SW 1271 (cell line): ENCODE data around the gene UTS2R.
"Not testable (repeated sequence)": the region's sequence is repeated elsewhere in the genome, so short reads cannot be mapped to it uniquely, and the experiment has no call there.

Experiments used
- DNase-seq, 2 experiments: peaks; one replicate each; lab custom pipeline; 2025; lab: John Stamatoyannopoulos, UW

Gene UTS2R

GRCh38 chr17:82375359-82376041 is 3.9 kb downstream of the UTS2R start:
- no peak for DNase-seq

- DNase-seq = no peak
These were observed 4.6 kb downstream of the UTS2R start for GRCh38 chr17:82376042-82376730.

GRCh38 chr17:82377294-82377693 is 5.7 kb downstream of the UTS2R start:
- not testable (repeated sequence) for DNase-seq

GRCh38 chr17:82377924-82378740 is 6.6 kb downstream of the UTS2R start:
- no peak for DNase-seq

GRCh38 chr17:82378741-82379021 is 7.1 kb downstream of the UTS2R start:
- no peak for DNase-seq

GRCh38 chr17:82380860-82381702 is 9.5 kb downstream of the UTS2R start:
- DNase-seq = no peak

GRCh38 chr17:82381703-82382009 is 10.1 kb downstream of the UTS2R start:
- DNase-seq = not testable (repeated sequence)

GRCh38 chr17:82382220-82382932 is 10.8 kb downstream of the UTS2R start:
- DNase-seq = not testable (repeated sequence)

- DNase-seq = no peak
These were observed 11.3 kb downstream of the UTS2R start for GRCh38 chr17:82382933-82383255.

- DNase-seq = no peak
These were observed 11.8 kb downstream of the UTS2R start for GRCh38 chr17:82383411-82383810.

GRCh38 chr17:82384051-82384729 is 12.6 kb downstream of the UTS2R start:
- DNase-seq = no peak

- DNase-seq = peak in 1 of 2 experiments; percentile 46
These were observed 13.3 kb downstream of the UTS2R start for GRCh38 chr17:82384730-82385481.

GRCh38 chr17:82385559-82386254 is 14.1 kb downstream of the UTS2R start:
- no peak for DNase-seq

- no peak for DNase-seq
These were observed 14.8 kb downstream of the UTS2R start for GRCh38 chr17:82386255-82386831.

GRCh38 chr17:82386881-82387704 is 15.5 kb downstream of the UTS2R start:
- DNase-seq = no peak

GRCh38 chr17:82387705-82388106 is 16.1 kb downstream of the UTS2R start:
- DNase-seq = no peak

GRCh38 chr17:82388223-82388921 is 16.8 kb downstream of the UTS2R start:
- no peak for DNase-seq

GRCh38 chr17:82388922-82389283 is 17.3 kb downstream of the UTS2R start:
- no peak for DNase-seq
